Adipocyte (in vitro differentiated cells): ENCODE measurements around the gene DIO2.

Experiments used
- DNase-seq: peaks from one replicate; pipeline ENCODE4 v3.0.0-alpha.2; 2015; ENCODE audit warnings: low read depth
- H3K27me3 ChIP-seq: replicated peaks from 2 replicates; pipeline ENCODE4 v1.7.0; 2013; ENCODE audit warnings: mild to moderate bottlenecking, low read length, moderate library complexity; ENCODE audit not compliant: control insufficient read depth, insufficient read depth
- H3K36me3 ChIP-seq: 2 replicates; pipeline ENCODE4 v1.7.0; 2013; ENCODE audit warnings: low read length, mild to moderate bottlenecking, moderate library complexity; ENCODE audit not compliant: control insufficient read depth, insufficient read depth, severe bottlenecking
- H3K4me1 ChIP-seq: 2 replicates; pipeline ENCODE4 v1.7.0; 2013; ENCODE audit warnings: mild to moderate bottlenecking, low read length, moderate library complexity; ENCODE audit not compliant: control insufficient read depth, insufficient read depth
- H3K4me3 ChIP-seq: 2 replicates; pipeline ENCODE4 v1.7.0; 2013; ENCODE audit warnings: mild to moderate bottlenecking, low read length, moderate library complexity
- H3K9ac ChIP-seq: 2 replicates; pipeline ENCODE4 v1.7.0; 2013; ENCODE audit warnings: mild to moderate bottlenecking, low read length, moderate library complexity
- H3K9me3 ChIP-seq: 2 replicates; pipeline ENCODE4 v1.7.0; 2013; ENCODE audit warnings: mild to moderate bottlenecking, low read length, moderate library complexity; ENCODE audit not compliant: control insufficient read depth

Gene DIO2

GRCh38 chr14:80211153-80212022, at the start of gene DIO2:
DIO2 (minus strand) TSS chr14:80211504; CDS start chr14:80211472, 32 bp downstream.
- Histone ChIP-seq H3K27me3 (no peaks in the 10 kb centered on the region), H3K36me3 (no peaks in the 10 kb centered on the region), H3K9me3 (no peaks in the 10 kb centered on the region), H3K9ac (peak within 1 kb of the TSS; percentile 74), H3K4me1 (peaks cover 46% of the 10 kb centered on the region), H3K4me3 (peak within 1 kb of the TSS; percentile 79)
- DNase-seq: peak; percentile 64

DNA sequence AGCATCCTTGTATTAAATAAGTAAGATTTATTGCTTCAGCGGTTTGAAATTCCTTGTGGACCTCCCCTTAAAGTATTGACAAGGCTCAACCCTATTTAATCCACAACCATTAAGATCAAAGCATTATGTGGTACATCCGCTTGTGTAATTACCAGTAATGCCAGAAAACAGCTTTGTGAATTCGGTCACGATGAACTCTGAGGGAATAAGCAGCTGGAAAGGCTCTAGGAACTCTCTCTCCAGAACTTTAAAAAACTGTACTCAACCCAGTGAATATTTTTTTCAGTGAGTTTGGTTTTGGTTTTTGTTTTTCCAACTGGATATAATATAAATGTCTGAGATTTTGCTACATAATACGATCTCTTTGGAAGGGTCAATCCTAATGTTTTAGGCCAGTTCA, 49.3 kb upstream of the DIO2 start:
- Histone ChIP-seq H3K4me1 (no peaks in the 10 kb centered on the region), H3K9ac (no peak overlapping the region), H3K36me3 (no peaks in the 10 kb centered on the region), H3K9me3 (no peaks in the 10 kb centered on the region), H3K4me3 (no peak overlapping the region), H3K27me3 (no peaks in the 10 kb centered on the region)
- no peak for DNase-seq

- peak; percentile 57 for DNase-seq
These were observed 28.3 kb upstream of the DIO2 start for GRCh38 chr14:80239631-80240030.

GRCh38 chr14:80237143-80237542, 25.8 kb upstream of the DIO2 start:
- Histone ChIP-seq H3K4me3 (no peak overlapping the region), H3K9ac (no peak overlapping the region), H3K4me1 (no peaks in the 10 kb centered on the region), H3K27me3 (no peaks in the 10 kb centered on the region), H3K36me3 (no peaks in the 10 kb centered on the region), H3K9me3 (peaks cover 20% of the 10 kb centered on the region)
- DNase-seq: no peak

More at GRCh38 chr14:80239631-80240030, 28.3 kb upstream of the DIO2 start:
- Histone ChIP-seq H3K9me3 (peaks cover 21% of the 10 kb centered on the region), H3K4me3 (no peak overlapping the region), H3K4me1 (no peaks in the 10 kb centered on the region), H3K9ac (no peak overlapping the region), H3K27me3 (no peaks in the 10 kb centered on the region), H3K36me3 (no peaks in the 10 kb centered on the region)

DNA sequence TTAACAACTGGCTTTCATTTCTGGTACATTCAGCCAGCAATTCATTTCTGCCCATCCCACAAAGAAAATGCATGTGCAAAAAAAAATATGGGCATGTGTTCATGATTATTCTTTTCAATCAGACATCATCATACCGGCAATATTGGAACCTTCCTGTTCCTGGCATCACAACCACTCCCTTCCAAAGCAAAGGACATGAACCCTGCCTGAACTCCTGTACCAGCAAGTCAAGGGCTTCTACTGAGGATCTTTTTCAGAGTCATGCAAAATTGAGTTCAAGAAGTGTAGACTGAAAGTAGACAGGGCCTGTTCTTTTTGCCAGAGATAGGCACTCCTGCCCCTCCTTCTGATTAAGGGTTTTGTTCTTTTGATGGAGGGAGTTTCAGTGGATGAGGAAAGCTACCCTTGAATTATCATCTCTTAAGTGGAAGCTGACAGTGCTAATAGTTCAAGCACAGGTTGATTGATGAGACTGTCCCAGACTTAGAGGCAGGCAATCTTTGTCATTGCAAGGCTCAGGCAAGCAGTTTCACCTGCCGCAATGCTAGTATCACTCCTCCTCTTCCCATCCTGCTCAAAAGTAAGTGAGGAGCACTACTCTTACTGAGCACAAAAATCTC, 22.3 kb upstream of the DIO2 start:
- no peaks in the 10 kb centered on the region for H3K27me3 ChIP-seq

GRCh38 chr14:80231702-80232101, 20.4 kb upstream of the DIO2 start:
- DNase-seq: no peak
- Histone ChIP-seq H3K9ac (no peak overlapping the region), H3K4me3 (no peak overlapping the region), H3K4me1 (no peaks in the 10 kb centered on the region), H3K9me3 (peaks cover 20% of the 10 kb centered on the region), H3K27me3 (no peaks in the 10 kb centered on the region), H3K36me3 (no peaks in the 10 kb centered on the region)

More for the DNA sequence above, 22.3 kb upstream of the DIO2 start:
- Histone ChIP-seq H3K36me3 (no peaks in the 10 kb centered on the region), H3K4me1 (no peaks in the 10 kb centered on the region), H3K4me3 (no peak overlapping the region), H3K9me3 (peaks cover 30% of the 10 kb centered on the region), H3K9ac (no peak overlapping the region)
- DNase-seq: peak; percentile 35

DNA sequence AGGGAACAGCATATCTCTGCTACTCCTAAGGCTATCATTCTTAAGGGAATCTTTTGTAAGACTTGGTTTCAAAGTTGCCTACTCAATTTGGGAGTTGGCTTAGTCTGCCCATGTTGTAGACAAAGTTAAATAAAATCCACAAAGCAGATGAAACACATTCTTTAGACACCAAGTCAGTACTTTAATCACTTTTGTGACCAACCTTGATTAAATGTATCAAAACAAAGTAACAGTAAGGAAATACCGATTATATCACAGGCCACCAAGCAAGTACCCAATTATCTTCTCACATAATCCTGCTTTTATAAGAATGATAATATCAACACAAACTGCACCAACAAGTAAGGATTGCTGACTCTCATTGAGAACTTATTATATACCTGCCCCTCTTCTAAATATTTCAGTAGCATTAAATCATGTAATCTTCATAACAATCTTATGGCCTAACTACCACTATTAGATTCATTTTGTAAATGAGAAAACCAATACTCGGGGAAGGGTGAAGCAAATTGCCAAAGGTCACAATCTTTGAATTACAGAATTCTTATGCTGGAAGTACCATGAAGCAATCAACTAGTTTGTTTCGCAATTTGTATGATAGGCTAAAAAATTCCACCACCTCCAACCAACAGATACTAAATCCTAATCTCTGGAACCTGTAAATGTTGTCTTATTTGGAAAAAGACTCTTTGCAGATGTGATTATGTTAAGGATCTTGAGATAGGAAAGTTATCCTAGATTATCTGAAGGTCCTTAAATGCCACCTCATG, 12.6 kb upstream of the DIO2 start:
- Histone ChIP-seq H3K9ac (no peak overlapping the region), H3K4me1 (peaks cover 10% of the 10 kb centered on the region), H3K4me3 (no peak overlapping the region), H3K36me3 (no peaks in the 10 kb centered on the region), H3K27me3 (no peaks in the 10 kb centered on the region), H3K9me3 (peaks cover 4% of the 10 kb centered on the region)
- peak; percentile 29 for DNase-seq

GRCh38 chr14:80216818-80217217, 5.5 kb upstream of the DIO2 start:
- no peak overlapping the region for H3K4me3 ChIP-seq
- H3K27me3 ChIP-seq: no peaks in the 10 kb centered on the region
- H3K4me1 ChIP-seq: peaks cover 35% of the 10 kb centered on the region
- H3K9ac ChIP-seq: no peak overlapping the region
- H3K36me3 ChIP-seq: no peaks in the 10 kb centered on the region
- H3K9me3 ChIP-seq: no peaks in the 10 kb centered on the region
- DNase-seq: peak; percentile 32

- Histone ChIP-seq H3K27me3 (no peaks in the 10 kb centered on the region), H3K36me3 (no peaks in the 10 kb centered on the region), H3K9me3 (no peaks in the 10 kb centered on the region), H3K4me1 (peaks cover 39% of the 10 kb centered on the region), H3K9ac (no peak overlapping the region), H3K4me3 (peak overlapping the region; percentile 39)
- DNase-seq: no peak
These were observed 4.7 kb upstream of the DIO2 start for GRCh38 chr14:80215756-80216581.

DNA sequence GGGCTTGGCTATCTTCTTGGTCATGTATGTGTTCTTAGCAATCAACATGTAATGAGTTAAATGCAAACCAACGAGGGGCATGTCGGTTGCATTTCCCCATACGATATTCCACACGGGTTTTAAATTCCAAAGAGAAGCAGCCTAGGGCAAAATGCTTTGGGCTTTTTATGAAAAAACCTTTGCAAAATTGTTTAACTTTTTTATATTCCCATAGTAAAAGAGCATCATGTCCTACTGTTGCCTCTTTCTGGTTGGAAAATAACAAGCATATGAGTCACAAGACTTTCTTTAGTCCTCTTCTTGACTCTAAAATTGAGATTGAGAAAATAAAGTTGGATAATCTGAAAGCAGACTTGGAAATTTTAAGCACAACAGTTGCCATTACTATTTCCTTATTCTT, 3.8 kb upstream of the DIO2 start:
- peak; percentile 34 for DNase-seq
- peak overlapping the region; percentile 39 for H3K4me3 ChIP-seq
- H3K27me3 ChIP-seq: no peaks in the 10 kb centered on the region
- no peaks in the 10 kb centered on the region for H3K36me3 ChIP-seq
- H3K4me1 ChIP-seq: peaks cover 46% of the 10 kb centered on the region
- H3K9ac ChIP-seq: no peak overlapping the region
- H3K9me3 ChIP-seq: no peaks in the 10 kb centered on the region
